Measurements from ENCODE around the gene CFAP251. TPM values are rescaled to one million over a fixed set of nuclear protein-coding genes. Genes with fewer than 3 reads are reported as not detected.

CFAP251 gene
- total and polyA plus RNA-seq, 2 of the 8 experiments (the other 6 are each of a cell fraction or from before 2014, with no cell fraction given), result 1.8 to 2.9 TPM

DNA sequence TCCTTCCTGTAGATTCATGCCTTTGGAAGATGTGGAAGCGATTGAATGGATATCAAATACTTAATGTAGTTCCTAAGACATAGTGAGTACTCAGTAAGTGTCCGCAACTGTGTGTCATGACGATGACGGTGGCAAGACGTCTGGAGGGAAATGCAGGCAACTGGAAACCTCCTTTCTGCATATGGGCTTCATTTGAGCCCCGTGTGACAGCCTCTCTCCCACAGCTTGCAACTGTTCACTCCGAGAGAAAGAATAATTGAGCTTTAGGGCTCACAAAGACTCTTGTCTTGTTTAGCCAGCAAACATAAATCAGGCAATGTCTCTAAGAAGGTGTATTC, 6.9 kb downstream of the CFAP251 start:
- H4K91ac ChIP-seq (replicated peaks; ENCODE audit: insufficient read length, low read length), result no peak overlapping the region
- POLR2A ChIA-PET (ENCODE audit: partially characterized antibody), result interaction anchor here (0.9 to 2.5 kb wide), 4 partner anchors 9 to 123 kb away, joined by 3 to 13 read pairs (median 4); partner anchors contain the start of gene SETD1B
- H3K4ac ChIP-seq (replicated peaks; ENCODE audit: insufficient read length, low read depth, low read length), result no peak overlapping the region
- H2BK12ac ChIP-seq (ENCODE audit: low read depth, low read length), result peak overlapping the region; percentile 72
- FAIRE-seq (no peak), DNase-seq (ENCODE audit: low read depth in 1 of 2, low spot score in 2 of 2) (no peak)
- CTCF ChIA-PET (ENCODE audit: partially characterized antibody), result interaction anchor here (1.7 kb wide), 1 partner anchor 9 kb away, joined by 8 read pairs; no protein-coding TSS in a partner anchor
- H2AFZ ChIP-seq (ENCODE audit: low read length), result 0 out of 2 replicates have a peak overlapping the region, but pooled peaks have one; percentile 14
- no peak for TF ChIP-seq CBX5 (IDR thresholded peaks at IDR 0.05; ENCODE audit: low read depth, low read length)
- TF ChIP-seq CBX8 (IDR thresholded peaks at IDR 0.05; ENCODE audit: borderline replicate concordance, low read depth, low read length), result no peak
- TF ChIP-seq KDM5A (IDR thresholded peaks at IDR 0.05; ENCODE audit: low read length), result no peak
- no peaks in the 10 kb centered on the region; a peak in 1 of 8 replicates for H3K36me3 ChIP-seq (ENCODE audit: control insufficient read depth in 2 of 4, insufficient read depth in 4 of 4, low read length in 3 of 4)
- peak overlapping the region in 1 of 2 experiments; percentile 12; a peak in 1 of 4 replicates for H3K4me2 ChIP-seq (ENCODE audit: insufficient read depth in 1 of 2, low read depth in 2 of 2, low read length in 2 of 2)
- peaks cover 0 to 11% (median 0%) of the 10 kb centered on the region in 4 experiments; a peak in 2 of 7 replicates for H3K4me1 ChIP-seq (replicated peaks in 1 of 4; ENCODE audit: control insufficient read depth in 3 of 4, insufficient read depth in 4 of 4, low read length in 3 of 4)
- H2BK5ac ChIP-seq (ENCODE audit: low read depth, low read length), result peak overlapping the region; percentile 20; the same call in 1 of the 2 replicates
- H4K20me1 ChIP-seq (replicated peaks in 1 of 2; ENCODE audit: control insufficient read depth in 1 of 2, insufficient read depth in 2 of 2, low read length in 2 of 2), result no peaks in the 10 kb centered on the region
- no peak overlapping the region for H4K8ac ChIP-seq (ENCODE audit: extremely low read depth, insufficient read depth, low read length)
- no peak overlapping the region for H3K27ac ChIP-seq (ENCODE audit: low read depth, low read length)
- H3K4me3 ChIP-seq (ENCODE audit: extremely low read depth in 1 of 4, insufficient read depth in 2 of 4, low read depth in 3 of 4, low read length in 4 of 4), result no peak overlapping the region
- peak overlapping the region; percentile 4 for H2BK120ac ChIP-seq (replicated peaks; ENCODE audit: low read depth, low read length)
- no peaks in the 10 kb centered on the region; the same call in 1 of the 2 replicates for H3K23me2 ChIP-seq (ENCODE audit: low read depth, low read length)
- no peak overlapping the region for H3K23ac ChIP-seq (ENCODE audit: insufficient read length)
- 69% methylated on average over 7 of the region's 7 CpGs; no CpG with 5 or more reads in 1 of the 2 experiments for WGBS, 2 experiments (ENCODE audit: extremely low coverage in 1 of 2, insufficient coverage in 1 of 2, insufficient read length in 1 of 2, insufficient replicate concordance in 2 of 2, low coverage in 1 of 2, low lambda C conversion rate in 2 of 2, missing lambda C conversion rate in 1 of 2)
- H2BK15ac ChIP-seq (ENCODE audit: low read length), result no peak overlapping the region
- no peak overlapping the region for H3K56ac ChIP-seq (replicated peaks; ENCODE audit: insufficient read length, low read depth, low read length)
- no peaks in the 10 kb centered on the region for H3K9me3 ChIP-seq (ENCODE audit: insufficient read depth in 2 of 2, low read depth in 1 of 2, low read length in 1 of 2)
- H2AK5ac ChIP-seq (ENCODE audit: low read depth, low read length), result 0 out of 2 replicates have a peak overlapping the region, but pooled peaks have one; percentile 18
- no peak overlapping the region; a peak in 2 of 7 replicates for H3K9ac ChIP-seq (replicated peaks in 1 of 4; ENCODE audit: extremely low read depth in 1 of 4, low read depth in 3 of 4, low read length in 3 of 4)
- H3K14ac ChIP-seq (ENCODE audit: insufficient read length), result no peak overlapping the region
- H3K79me2 ChIP-seq (ENCODE audit: control insufficient read depth in 1 of 2, insufficient read depth in 2 of 2, low read length in 2 of 2), result no peaks in the 10 kb centered on the region
- no peaks in the 10 kb centered on the region for H3K79me1 ChIP-seq (ENCODE audit: low read depth, low read length)
- 0 out of 2 replicates have a peak overlapping the region, but pooled peaks have one; percentile 15 for H3K18ac ChIP-seq (ENCODE audit: extremely low read depth, low read length)
- H3K27me3 ChIP-seq (replicated peaks in 1 of 4; ENCODE audit: control insufficient read depth in 3 of 4, extremely low read depth in 1 of 4, insufficient read depth in 3 of 4, low read length in 3 of 4), result no peaks in the 10 kb centered on the region
- no peak overlapping the region for H2BK20ac ChIP-seq (ENCODE audit: low read length)
- H4K5ac ChIP-seq (ENCODE audit: insufficient read length, low read depth, low read length), result no peak overlapping the region

All from H1 (cell line).